ENCODE data around the gene BLTP1.
A peak's percentile ranks its signal among the peaks of the same experiment; 100 is the strongest.
"Not testable (repeated sequence)": the region's sequence is repeated elsewhere in the genome, so short reads cannot be mapped to it uniquely, and the experiment has no call there.

BLTP1 gene

GRCh38 chr4:122151982-122152710 is at the start of gene BLTP1:
BLTP1 (plus strand) TSS chr4:122152331; CDS start chr4:122170648, 18,317 bp downstream.
- peak; percentile 85 for DNase-seq

- DNase-seq, result no peak
Measured at GRCh38 chr4:122104184-122104583, 47.9 kb upstream of the BLTP1 start.

GRCh38 chr4:122107680-122108079 is 44.5 kb upstream of the BLTP1 start:
- no peak for DNase-seq

GRCh38 chr4:122110304-122110703 is 41.8 kb upstream of the BLTP1 start:
- not testable (repeated sequence) for DNase-seq

- no peak for DNase-seq
Measured at GRCh38 chr4:122117743-122118142, 34.4 kb upstream of the BLTP1 start.

- no peak for DNase-seq
Measured at GRCh38 chr4:122118243-122118642, 33.9 kb upstream of the BLTP1 start.

- no peak for DNase-seq
Measured at GRCh38 chr4:122119739-122120138, 32.4 kb upstream of the BLTP1 start.

- DNase-seq, result no peak
Measured at GRCh38 chr4:122121593-122121992, 30.5 kb upstream of the BLTP1 start.

- DNase-seq, result no peak
Measured at GRCh38 chr4:122122083-122122482, 30.0 kb upstream of the BLTP1 start.

- no peak for DNase-seq
Measured at GRCh38 chr4:122129061-122129460, 23.1 kb upstream of the BLTP1 start.

GRCh38 chr4:122131562-122132157 is 20.5 kb upstream of the BLTP1 start:
- DNase-seq, result no peak

GRCh38 chr4:122132891-122133290 is 19.2 kb upstream of the BLTP1 start:
- DNase-seq, result no peak

- DNase-seq, result no peak
Measured at GRCh38 chr4:122139139-122139538, 13.0 kb upstream of the BLTP1 start.

- DNase-seq, result no peak
Measured at GRCh38 chr4:122140834-122141233, 11.3 kb upstream of the BLTP1 start.

- DNase-seq, result no peak
Measured at GRCh38 chr4:122142687-122143086, 9.4 kb upstream of the BLTP1 start.

GRCh38 chr4:122146652-122147051 is 5.5 kb upstream of the BLTP1 start:
- no peak for DNase-seq

- DNase-seq, result no peak
Measured at GRCh38 chr4:122150931-122151330, 1.2 kb upstream of the BLTP1 start.

GRCh38 chr4:122152711-122153226 is 638 bp downstream of the BLTP1 start:
- peak; percentile 25 for DNase-seq

GRCh38 chr4:122156819-122157218 is 4.7 kb downstream of the BLTP1 start:
- no peak for DNase-seq

GRCh38 chr4:122163301-122163700 is 11.2 kb downstream of the BLTP1 start:
- peak; percentile 64 for DNase-seq

GRCh38 chr4:122163767-122164166 is 11.6 kb downstream of the BLTP1 start:
- DNase-seq, result no peak

GRCh38 chr4:122167369-122167768 is 15.2 kb downstream of the BLTP1 start:
- DNase-seq, result no peak

- DNase-seq, result no peak
Measured at GRCh38 chr4:122170775-122171174, 18.6 kb downstream of the BLTP1 start.

- DNase-seq, result no peak
Measured at GRCh38 chr4:122171323-122171722, 19.2 kb downstream of the BLTP1 start.

- no peak for DNase-seq
Measured at GRCh38 chr4:122172266-122172665, 20.1 kb downstream of the BLTP1 start.

Data from NCI-H345 (cell line).